ENCODE measurements around the gene STAU1. TPM values are rescaled to one million over a fixed set of nuclear protein-coding genes. Genes with fewer than 3 reads are reported as not detected.

The STAU1 gene
- total and polyA plus RNA-seq, 4 donors: 53.5 to 89.2 (median 65.2) TPM

GRCh38 chr20:49156481-49156880, 31.7 kb downstream of the STAU1 start:
- DNase-seq (ENCODE audit: low spot score): no peak
- Histone ChIP-seq H3K4me3 (ENCODE audit: low read depth in 1 of 3, low read length in 3 of 3) (no peak overlapping the region), H3K27me3 (ENCODE audit: control insufficient read depth in 4 of 4, insufficient read depth in 4 of 4, low read length in 3 of 4) (no peaks in the 10 kb centered on the region), H3K27ac (ENCODE audit: low read depth in 1 of 2, low read length in 2 of 2) (no peak overlapping the region), H3K4me1 (ENCODE audit: control insufficient read depth in 4 of 4, insufficient read depth in 4 of 4, low read length in 3 of 4) (no peaks in the 10 kb centered on the region), H3K9ac (ENCODE audit: low read depth in 1 of 2, low read length in 2 of 2) (no peak overlapping the region), H3K36me3 (ENCODE audit: control insufficient read depth in 4 of 4, insufficient read depth in 3 of 4, low read depth in 1 of 4, low read length in 3 of 4) (peaks cover 4 to 14% (median 10%) of the 10 kb centered on the region in 4 donors), H3K9me3 (ENCODE audit: control insufficient read depth in 4 of 4, low read length in 3 of 4) (no peaks in the 10 kb centered on the region)
- no peak for TF ChIP-seq TAF1 (conservative IDR thresholded peaks at IDR 0.05)
- no peak for TF ChIP-seq NR2F2 (IDR thresholded peaks at IDR 0.05)
- no peak for TF ChIP-seq GABPA (IDR thresholded peaks at IDR 0.05 in 1 of 2, conservative IDR thresholded peaks at IDR 0.05 in 1 of 2)
- no peak for TF ChIP-seq MAX (IDR thresholded peaks at IDR 0.05)
- no peak for TF ChIP-seq EGR1 (IDR thresholded peaks at IDR 0.05; ENCODE audit: low read depth in 2 of 2)
- no peak for TF ChIP-seq HNF4G (IDR thresholded peaks at IDR 0.05)
- TF ChIP-seq SP1 (IDR thresholded peaks at IDR 0.05): no peak
- TF ChIP-seq FOXA1 (IDR thresholded peaks at IDR 0.05): no peak
- no peak for TF ChIP-seq YY1 (IDR thresholded peaks at IDR 0.05)
- TF ChIP-seq FOXA2 (IDR thresholded peaks at IDR 0.05): no peak
- no peak for TF ChIP-seq CTCF (IDR thresholded peaks at IDR 0.05; ENCODE audit: low read depth, low read length, missing input control)
- no peak for TF ChIP-seq ZBTB33 (IDR thresholded peaks at IDR 0.05)
- no peak for TF ChIP-seq JUND (IDR thresholded peaks at IDR 0.05)
- no peak for TF ChIP-seq RXRA (IDR thresholded peaks at IDR 0.05)
- TF ChIP-seq HNF4A (conservative IDR thresholded peaks at IDR 0.05): no peak
- TF ChIP-seq ATF3 (IDR thresholded peaks at IDR 0.05): no peak
- no peak for TF ChIP-seq RAD21 (IDR thresholded peaks at IDR 0.05)
- no peak for TF ChIP-seq REST (IDR thresholded peaks at IDR 0.05)
- WGBS: 96% methylated on average over 1 of the region's 1 CpG

Measured in liver (tissue), 9 donors.